Measurements from ENCODE around the gene SNX32.

SNX32 gene

GRCh38 chr11:65794570-65795510, 38.9 kb upstream of the SNX32 start:
- CTCF ChIA-PET = interaction anchor here (1.1 to 2.5 kb wide), 2 partner anchors 15 to 23 kb away, joined by 5 to 8 read pairs; no protein-coding TSS in a partner anchor
- Histone ChIP-seq H3K4me3 (ENCODE audit: low read depth, low read length) (no peak overlapping the region), H3K36me3 (ENCODE audit: control insufficient read depth in 2 of 2, insufficient read depth in 1 of 2, low read length in 2 of 2) (no peaks in the 10 kb centered on the region), H3K4me1 (ENCODE audit: control insufficient read depth, insufficient read depth, low read length) (no peaks in the 10 kb centered on the region), H3K9me3 (ENCODE audit: control insufficient read depth, insufficient read depth, low read depth, low read length) (no peaks in the 10 kb centered on the region), H3K27ac (ENCODE audit: extremely low read depth, low read depth, low read length) (no peak overlapping the region)
- POLR2A ChIA-PET = no interaction called here
- TF ChIP-seq HOXA7 (CRISPR knock-in tag; IDR thresholded peaks at IDR 0.05; ENCODE audit: borderline replicate concordance) (no peak), ZBTB26 (tag by site-specific recombination; optimal IDR thresholded peaks at IDR 0.05) (no peak), ZNF558 (tag by site-specific recombination; IDR thresholded peaks at IDR 0.05) (no peak), ZNF426 (tag by site-specific recombination; IDR thresholded peaks at IDR 0.05) (no peak), ZNF175 (tag by site-specific recombination; IDR thresholded peaks at IDR 0.05) (no peak), TSHZ1 (tag by site-specific recombination; IDR thresholded peaks at IDR 0.05; ENCODE audit: borderline replicate concordance) (no peak), ZFHX2 (tag by site-specific recombination; conservative IDR thresholded peaks at IDR 0.05) (no peak), ZNF157 (tag by site-specific recombination; IDR thresholded peaks at IDR 0.05) (no peak), ZNF560 (tag by site-specific recombination; IDR thresholded peaks at IDR 0.05; ENCODE audit: borderline replicate concordance) (no peak), ZNF23 (tag by site-specific recombination; IDR thresholded peaks at IDR 0.05; ENCODE audit: borderline replicate concordance) (no peak), ZNF600 (tag by site-specific recombination; IDR thresholded peaks at IDR 0.05) (no peak), ZFP41 (tag by site-specific recombination; IDR thresholded peaks at IDR 0.05; ENCODE audit: borderline replicate concordance) (no peak), ZNF514 (tag by site-specific recombination; IDR thresholded peaks at IDR 0.05) (no peak), MZF1 (tag by site-specific recombination; IDR thresholded peaks at IDR 0.05; ENCODE audit: borderline replicate concordance) (no peak)
- TF ChIP-seq, protein P1, sequence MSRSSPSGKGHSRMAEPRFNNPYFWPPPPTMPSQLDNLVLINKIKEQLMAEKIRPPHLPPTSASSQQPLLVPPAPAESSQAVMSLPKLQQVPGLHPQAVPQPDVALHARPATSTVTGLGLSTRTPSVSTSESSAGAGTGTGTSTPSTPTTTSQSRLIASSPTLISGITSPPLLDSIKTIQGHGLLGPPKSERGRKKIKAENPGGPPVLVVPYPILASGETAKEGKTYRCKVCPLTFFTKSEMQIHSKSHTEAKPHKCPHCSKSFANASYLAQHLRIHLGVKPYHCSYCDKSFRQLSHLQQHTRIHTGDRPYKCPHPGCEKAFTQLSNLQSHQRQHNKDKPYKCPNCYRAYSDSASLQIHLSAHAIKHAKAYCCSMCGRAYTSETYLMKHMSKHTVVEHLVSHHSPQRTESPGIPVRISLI (tag by site-specific recombination; IDR thresholded peaks at IDR 0.05) = no peak

DNA sequence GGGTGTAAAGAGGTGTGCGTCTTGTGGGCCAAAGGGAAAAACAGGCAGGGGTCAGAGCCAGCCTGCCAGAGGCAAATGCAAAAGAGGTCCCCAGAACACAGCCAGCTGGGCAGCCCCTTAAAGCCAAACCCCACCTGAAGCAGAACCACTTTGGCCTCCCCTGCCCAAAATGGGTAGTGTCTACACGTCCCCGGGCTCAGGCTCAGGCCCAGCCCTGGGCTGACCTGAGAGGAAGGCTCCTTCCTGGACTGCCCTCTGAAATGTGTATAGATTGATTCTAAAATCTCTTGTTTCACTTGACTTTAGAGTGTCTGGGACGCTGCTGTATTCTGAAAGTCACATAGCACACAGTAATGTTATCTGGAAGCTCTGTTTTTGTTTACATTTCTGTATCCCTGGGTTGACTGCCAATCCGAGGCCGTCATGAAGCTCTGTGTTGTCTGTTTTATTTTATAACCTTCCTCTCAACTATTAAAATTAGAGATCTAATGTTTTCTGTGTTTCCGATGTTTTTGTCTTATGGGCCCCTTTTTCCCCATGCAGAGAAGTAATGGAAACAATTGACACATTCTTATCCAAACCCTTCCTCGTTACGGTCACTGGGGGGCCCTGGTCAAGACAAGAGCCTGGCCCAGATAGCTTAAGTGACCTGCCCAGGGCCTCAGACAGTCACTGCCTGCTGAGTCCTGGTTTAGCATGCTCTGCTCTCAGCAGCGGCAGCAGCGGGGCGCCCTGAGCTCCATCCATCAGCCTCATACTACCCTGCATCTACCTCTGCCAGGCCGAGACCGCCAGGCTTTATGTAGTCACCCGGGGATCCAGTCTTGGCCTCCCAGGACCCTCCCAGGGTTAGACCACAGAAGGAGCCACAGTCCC, 36.8 kb upstream of the SNX32 start:
- Histone ChIP-seq H3K27ac (ENCODE audit: extremely low read depth, low read depth, low read length) (no peak overlapping the region), H3K36me3 (ENCODE audit: control insufficient read depth in 2 of 2, insufficient read depth in 1 of 2, low read length in 2 of 2) (no peaks in the 10 kb centered on the region), H3K4me1 (ENCODE audit: control insufficient read depth, insufficient read depth, low read length) (no peaks in the 10 kb centered on the region), H3K9me3 (ENCODE audit: control insufficient read depth, insufficient read depth, low read depth, low read length) (no peaks in the 10 kb centered on the region), H3K4me3 (ENCODE audit: low read depth, low read length) (no peak overlapping the region)
- ChIA-PET POLR2A (no interaction called here), CTCF (interaction anchor here (0.6 to 1.3 kb wide), 2 partner anchors 17 to 246 kb away, joined by 3 to 4 read pairs; no protein-coding TSS in a partner anchor)
- TF ChIP-seq HOXD13 (CRISPR knock-in tag; IDR thresholded peaks at IDR 0.05; ENCODE audit: borderline replicate concordance) = no peak
- TF ChIP-seq SETDB1 (IDR thresholded peaks at IDR 0.05; ENCODE audit: insufficient read length, low read length) = no peak
- no peak for TF ChIP-seq ZBTB6 (tag by site-specific recombination; IDR thresholded peaks at IDR 0.05)
- TF ChIP-seq ZNF341 (tag by site-specific recombination; IDR thresholded peaks at IDR 0.05; ENCODE audit: low read depth) = no peak
- TF ChIP-seq ZNF140 (tag by site-specific recombination; IDR thresholded peaks at IDR 0.05) = no peak
- no peak for TF ChIP-seq ZSCAN16 (tag by site-specific recombination; IDR thresholded peaks at IDR 0.05)
- TF ChIP-seq ZNF16 (tag by site-specific recombination; IDR thresholded peaks at IDR 0.05; ENCODE audit: low read depth) = no peak
- TF ChIP-seq ZBTB48 (tag by site-specific recombination; IDR thresholded peaks at IDR 0.05) = no peak
- no peak for TF ChIP-seq REPIN1 (tag by site-specific recombination; IDR thresholded peaks at IDR 0.05; ENCODE audit: low read depth)
- TF ChIP-seq ZBTB7A (tag by site-specific recombination; IDR thresholded peaks at IDR 0.05; ENCODE audit: low read depth) = no peak
- TF ChIP-seq ZNF624 (tag by site-specific recombination; IDR thresholded peaks at IDR 0.05) = no peak

All from HEK293 (cell line).